Hematopoietic multipotent progenitor cell treated with erythropoietin and hydrocortisone succinate and interleukin-3 and kit ligand, for 15 days (in vitro differentiated cells): ENCODE measurements around the gene PINLYP.
"Not testable (repeated sequence)": the region's sequence is repeated elsewhere in the genome, so short reads cannot be mapped to it uniquely, and the experiment has no call there.

Experiments
- DNase-seq: peaks from one replicate; pipeline ENCODE4 v3.0.0-alpha.2; 2015; ENCODE audit warnings: low spot score

PINLYP gene

GRCh38 chr19:43582495-43582894, 6.9 kb downstream of the PINLYP start:
- DNase-seq = no peak

- no peak for DNase-seq
Observed at GRCh38 chr19:43584484-43584883, 8.9 kb downstream of the PINLYP start.

- DNase-seq = no peak
Observed at GRCh38 chr19:43586346-43586745, 10.7 kb downstream of the PINLYP start.

DNA sequence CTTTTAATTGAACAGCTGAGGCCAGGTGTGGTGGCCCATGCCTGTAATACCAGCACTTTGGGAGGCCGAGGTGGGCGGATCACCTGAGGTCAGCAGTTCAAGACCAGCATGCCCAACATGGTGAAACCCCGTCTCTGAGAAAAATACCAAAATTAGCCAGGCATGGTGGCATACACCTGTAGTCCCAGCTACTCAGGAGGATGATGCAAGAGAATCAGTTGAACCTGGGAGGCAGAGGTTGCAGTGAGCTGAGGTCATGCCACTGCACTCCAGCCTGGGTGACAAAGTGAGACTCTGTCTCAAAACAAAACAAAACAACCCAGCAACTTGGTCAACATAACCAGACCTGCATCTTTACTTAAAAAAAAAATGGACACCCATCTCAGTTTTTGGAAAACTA, 11.4 kb downstream of the PINLYP start:
- DNase-seq = not testable (repeated sequence)

DNA sequence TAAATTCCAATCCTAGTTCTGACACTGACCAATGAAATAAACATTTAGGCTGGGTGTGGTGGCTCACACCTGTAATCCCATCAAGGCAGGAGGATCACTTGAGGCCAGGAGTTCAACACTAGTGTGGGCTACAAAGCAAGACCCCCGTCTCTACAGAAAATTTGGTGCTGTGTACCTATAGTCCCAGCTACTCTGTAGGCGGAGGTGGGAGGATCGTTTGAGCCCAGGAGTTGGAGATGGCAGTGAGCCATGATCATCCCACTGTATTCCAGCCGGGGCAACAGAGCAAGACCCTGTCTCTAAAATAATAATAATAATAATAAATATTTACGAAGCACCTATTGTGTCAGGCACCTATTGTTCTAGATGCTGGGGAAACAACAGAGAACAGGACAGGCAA, 13.7 kb downstream of the PINLYP start:
- DNase-seq = no peak

DNA sequence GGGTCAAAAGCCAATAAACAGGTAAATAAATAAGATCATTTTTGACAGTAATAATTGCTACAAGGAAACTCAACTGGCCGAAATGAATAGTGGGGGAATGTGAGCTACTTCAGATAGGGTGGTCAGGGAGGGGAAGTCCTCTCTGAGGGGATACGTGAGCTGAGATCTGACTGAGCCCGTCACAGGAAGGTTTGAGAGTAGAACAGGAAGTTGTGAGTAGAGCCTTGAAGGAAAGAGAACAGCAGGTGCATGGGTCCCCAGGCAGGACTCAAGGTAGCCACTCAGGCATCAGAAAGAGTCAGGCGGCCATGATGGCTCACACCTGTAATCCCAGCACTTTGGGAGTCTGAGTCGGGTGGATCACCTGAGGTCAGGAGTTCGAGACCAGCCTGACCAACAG, 14.1 kb downstream of the PINLYP start:
- no peak for DNase-seq

- no peak for DNase-seq
Observed at GRCh38 chr19:43591904-43592772, 16.5 kb downstream of the PINLYP start.

DNA sequence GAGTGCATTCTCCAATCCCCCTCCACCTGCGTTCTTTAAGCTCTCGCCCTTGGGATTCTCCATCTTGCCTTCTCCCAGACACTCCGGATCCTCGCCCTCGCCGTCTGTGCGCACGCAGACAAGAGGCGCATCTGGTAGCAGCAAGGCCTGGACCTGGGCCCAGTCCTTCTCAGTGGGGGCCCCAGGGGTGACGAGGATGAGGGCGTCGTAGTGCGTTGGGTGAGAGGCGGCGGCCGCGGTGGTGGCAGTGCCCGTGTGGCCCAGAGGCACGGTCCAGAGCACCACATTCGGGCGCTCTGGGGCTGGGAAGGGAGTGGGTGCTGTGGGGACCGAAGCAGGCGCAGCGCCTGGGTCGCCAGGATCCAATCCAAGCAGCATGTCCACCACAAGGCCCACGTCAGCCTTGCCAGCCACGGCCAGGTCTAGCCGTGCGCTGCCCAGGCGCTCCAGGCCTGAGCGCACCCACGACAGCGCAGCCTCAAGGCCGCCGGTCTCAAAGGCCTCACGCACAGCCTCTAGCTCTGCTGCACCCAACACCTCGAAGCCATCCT, 17.3 kb downstream of the PINLYP start:
- no peak for DNase-seq

GRCh38 chr19:43594081-43594697, 18.6 kb downstream of the PINLYP start:
- no peak for DNase-seq

GRCh38 chr19:43594710-43595604, 19.4 kb downstream of the PINLYP start:
- DNase-seq = peak; percentile 66

DNA sequence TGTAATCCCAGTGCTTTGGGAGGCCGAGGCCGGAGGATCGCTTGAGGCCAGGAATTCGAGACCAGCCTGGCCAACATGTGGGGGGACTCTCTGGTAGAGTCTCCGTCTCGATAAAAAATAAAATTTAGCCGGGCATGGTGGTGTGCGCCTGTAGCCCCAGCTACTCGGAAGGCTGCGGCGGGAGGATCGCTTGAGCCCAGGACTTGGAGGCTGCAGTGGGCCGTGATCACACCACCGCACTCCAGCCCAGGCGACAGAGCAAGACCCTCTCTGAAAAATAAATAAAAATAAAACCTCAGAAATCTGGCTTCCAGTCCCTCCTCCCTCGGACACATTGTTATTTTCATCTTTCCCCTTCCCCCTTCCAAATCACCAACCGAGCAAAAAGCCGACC, 20.0 kb downstream of the PINLYP start:
- no peak for DNase-seq

- DNase-seq = peak; percentile 100
Observed at GRCh38 chr19:43595999-43596841, 20.6 kb downstream of the PINLYP start, which contains the start of the genes IRGQ and ZNF576. IRGQ (minus strand) TSS chr19:43596134; CDS start chr19:43595338, 796 bp downstream. ZNF576 (plus strand) TSS chr19:43596595; CDS start chr19:43597109, 514 bp downstream.

DNA sequence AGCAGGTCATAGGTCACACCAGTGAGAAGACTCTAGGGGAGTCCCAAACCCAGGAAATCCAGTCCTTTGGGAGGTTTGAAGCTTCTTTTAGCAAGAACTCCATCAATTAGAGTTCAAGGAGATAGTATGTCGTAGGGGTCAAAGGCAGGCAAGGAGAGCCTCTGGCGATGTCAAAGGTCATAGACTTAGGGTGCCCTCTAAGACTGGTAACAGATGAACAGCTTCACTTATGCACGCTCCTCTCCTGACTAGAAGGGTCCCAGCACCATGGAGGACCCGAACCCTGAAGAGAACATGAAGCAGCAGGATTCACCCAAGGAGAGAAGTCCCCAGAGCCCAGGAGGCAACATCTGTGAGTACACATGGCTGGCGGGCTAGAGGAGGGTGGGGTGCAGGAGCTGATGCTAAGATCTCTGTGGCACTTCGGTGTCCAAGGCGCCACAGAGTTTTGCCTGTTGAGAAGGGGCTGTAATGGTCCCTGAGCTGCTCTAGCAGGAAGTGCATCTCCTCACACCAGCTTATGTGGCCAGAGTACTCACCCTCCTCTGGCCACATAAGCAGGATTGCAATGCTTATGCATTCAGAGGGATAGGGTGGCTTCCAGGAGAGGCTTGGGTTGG, 21.4 kb downstream of the PINLYP start:
- peak; percentile 16 for DNase-seq

- DNase-seq = no peak
Observed at GRCh38 chr19:43597876-43598275, 22.3 kb downstream of the PINLYP start.

GRCh38 chr19:43598445-43599240, 23.0 kb downstream of the PINLYP start:
- no peak for DNase-seq

GRCh38 chr19:43599635-43600295, 24.2 kb downstream of the PINLYP start:
- DNase-seq = no peak

DNA sequence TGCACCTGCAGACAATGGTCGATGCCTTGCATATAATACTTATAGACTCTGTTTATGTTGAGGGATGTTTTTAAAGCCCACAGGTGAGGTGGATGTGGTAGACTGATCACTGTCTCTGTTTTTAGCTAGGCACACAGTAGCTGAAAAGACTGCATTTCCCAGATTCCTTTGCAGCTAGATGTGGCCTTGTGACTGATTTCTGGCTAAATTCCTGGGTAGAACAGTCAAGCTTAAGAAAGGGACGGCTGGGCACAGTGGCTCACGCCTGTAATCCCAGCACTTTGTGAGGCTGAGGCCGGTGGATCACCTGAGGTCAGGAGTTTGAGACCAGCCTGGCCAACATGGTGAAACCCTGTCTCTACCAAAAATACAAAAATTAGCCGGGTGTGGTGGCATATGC, 24.7 kb downstream of the PINLYP start:
- not testable (repeated sequence) for DNase-seq

GRCh38 chr19:43605875-43606568, 30.4 kb downstream of the PINLYP start:
- DNase-seq = no peak
